GM13976 (cell line): Measurements from ENCODE around the gene HOXB3.

Experiments used
- DNase-seq: peaks from one replicate; pipeline ENCODE4 v3.0.0; 2012; ENCODE audit warnings: low spot score
- CTCF ChIP-seq: IDR thresholded peaks from 2 replicates; pipeline ENCODE4 v1.5.1; 2012; ENCODE audit warnings: borderline replicate concordance, mild to moderate bottlenecking; ENCODE audit not compliant: insufficient read depth; ENCODE audit errors: extremely low read depth, missing control alignments, control extremely low read depth
- in situ Hi-C: fragments of 300-500 bp; cut with MboI; formaldehyde crosslinking; loops from one replicate; pipeline ENCODE4 v1.12.0; 2022; ENCODE audit warnings: low sequenced_read_pairs, mixed read lengths, inconsistent platforms; ENCODE audit not compliant: unreplicated experiment

The HOXB3 gene

GRCh38 chr17:48503747-48504146 is 86.3 kb downstream of the HOXB3 start:
- TF ChIP-seq CTCF, result no peak
- in situ Hi-C loops, result no loop called here
- DNase-seq, result no peak

GRCh38 chr17:48502901-48503300 is 87.1 kb downstream of the HOXB3 start:
- DNase-seq, result no peak
- in situ Hi-C loops, result no loop called here
- no peak for TF ChIP-seq CTCF

GRCh38 chr17:48502312-48502711 is 87.7 kb downstream of the HOXB3 start:
- no peak for TF ChIP-seq CTCF
- DNase-seq, result no peak
- in situ Hi-C loops, result no loop called here

GRCh38 chr17:48500435-48501426 is 89.3 kb downstream of the HOXB3 start:
- in situ Hi-C loops, result no loop called here
- no peak for DNase-seq
- no peak for TF ChIP-seq CTCF

- no peak for TF ChIP-seq CTCF
- in situ Hi-C loops, result no loop called here
- DNase-seq, result no peak
Measured at GRCh38 chr17:48499735-48500434, 90.2 kb downstream of the HOXB3 start.

GRCh38 chr17:48499248-48499647 is 90.8 kb downstream of the HOXB3 start:
- no peak for TF ChIP-seq CTCF
- in situ Hi-C loops, result no loop called here
- DNase-seq, result no peak
